Spleen (tissue), 11 donors: Measurements from ENCODE around the gene CABLES1. TPM values are rescaled to one million over a fixed set of nuclear protein-coding genes. Genes with fewer than 3 reads are reported as not detected.

Experiments
- DNase-seq: peaks from one replicate; pipeline ENCODE4 v3.0.0-alpha.2; 2020
- H3K27ac ChIP-seq, 8 donors: fragments of 200-600 bp; sonication (generic) in 7 of 8; 1 replicate in 4 of 8; 2 replicates in 4 of 8; pipeline versions ENCODE4 v1.5.0 to v1.8.0; 2016 to 2021; ENCODE audit warnings: inconsistent platforms in 4 of 8, mild to moderate bottlenecking in 4 of 8, moderate library complexity in 1 of 8
- H3K27me3 ChIP-seq, 7 donors: fragments of 200-600 bp; sonication (generic) in 6 of 7; replicated peaks in 1 of 7; 1 replicate in 4 of 7; 2 replicates in 3 of 7; pipeline versions ENCODE4 v1.5.0 to v1.8.0; 2016 to 2021; ENCODE audit warnings: inconsistent platforms in 3 of 7, mild to moderate bottlenecking in 1 of 7
- H3K36me3 ChIP-seq, 6 donors: fragments of 200-600 bp; sonication (generic) in 5 of 6; 1 replicate in 4 of 6; 2 replicates in 2 of 6; pipeline versions ENCODE4 v1.5.0 to v1.8.0; 2016 to 2021; ENCODE audit warnings: inconsistent platforms in 2 of 6
- H3K4me1 ChIP-seq, 6 donors: fragments of 200-600 bp; sonication (generic) in 5 of 6; 1 replicate in 3 of 6; 2 replicates in 3 of 6; pipeline versions ENCODE4 v1.5.0 to v1.8.0; 2016 to 2021; ENCODE audit warnings: inconsistent platforms in 3 of 6
- H3K4me3 ChIP-seq, 8 donors: fragments of 200-600 bp; sonication (generic) in 7 of 8; 1 replicate in 4 of 8; 2 replicates in 4 of 8; pipeline versions ENCODE4 v1.5.0 to v1.8.0; 2016 to 2021; ENCODE audit warnings: inconsistent platforms in 4 of 8, mild to moderate bottlenecking in 4 of 8, moderate library complexity in 2 of 8
- H3K9me3 ChIP-seq, 8 donors: fragments of 200-600 bp; sonication (generic) in 7 of 8; 1 replicate in 4 of 8; 2 replicates in 4 of 8; pipeline versions ENCODE4 v1.5.0 to v1.8.0; 2016 to 2021; ENCODE audit warnings: inconsistent platforms in 4 of 8
- POLR2A ChIP-seq, 3 donors: fragments of 450-650 bp; IDR thresholded peaks; one replicate each; pipeline ENCODE4 v1.5.1; 2017; ENCODE audit warnings: antibody characterized with exemption in 3 of 3, mild to moderate bottlenecking in 1 of 3
- POLR2AphosphoS5 ChIP-seq, 3 donors: sonication (generic); formaldehyde crosslinking; IDR thresholded peaks; one replicate each; pipeline ENCODE4 v1.5.1; 2017; ENCODE audit warnings: antibody characterized with exemption in 3 of 3
- WGBS, 5 donors: extraction: QIAGEN DNeasy Blood & Tissue Kit in 3 of 5; methylation state at CpG; one replicate each; pipeline versions ENCODE4 v1.1.5 to v1.1.7; 2013 to 2018; 5-methylcytosine and 5-hydroxymethylcytosine counted together
- intact Hi-C: fragments of 100-400 bp; cut with DNase I; formaldehyde crosslinking; loops from one replicate; pipeline ENCODE4 v1.15.0; 2023; ENCODE audit warnings: low total_unique reads
- polyA plus RNA-seq, 3 donors: library from polyadenylated mRNA; stranded (reverse); fragments of 200-250 nt; gene quantifications; one replicate each; pipeline ENCODE4 v1.2.1, GENCODE V29; 2013
- total RNA-seq, 7 donors: library from RNA; depleted of rRNA in 3 of 7; stranded (reverse); fragments of >200 nt in 3 of 7; fragmentation: NEBNext Ultra II Directional in 4 of 7; extraction: Animal tissue kit (Norgen Biotek cat#: 25700) in 4 of 7; gene quantifications; one replicate each; pipeline versions ENCODE4 v1.1.0 to v1.2.1, GENCODE V29; 2016 to 2021
- TF ChIP-seq, protein P1 (sequence below), 11 experiments: fragments of 200-600 bp in 7 of 11; fragments of 450-650 bp in 4 of 11; sonication (generic) in 4 of 11; IDR thresholded peaks in 8 of 11; conservative IDR thresholded peaks in 3 of 11; 1 replicate in 7 of 11; 2 replicates in 4 of 11; pipeline versions ENCODE4 v1.4.0 to v1.8.0; 2016 to 2021; ENCODE audit warnings: antibody characterized with exemption in 11 of 11, inconsistent platforms in 4 of 11, mild to moderate bottlenecking in 1 of 11
- donor health status: healthy with polysubstance abuse.
- donor health status: DM: no; HTN: no; CAD: no; lungs with moderate emphysema.
- donor health status: DM: no; HTN: no; CAD: no.
- donor health status: Bipolar disorder and iron deficiency.
- donor health status: healthy.
- donor health status: DM: no; HTN: no; CAD: no.
- donor health status: DM: yes; HTN: yes; CAD: no.

The CABLES1 gene
- total and polyA plus RNA-seq, 10 donors = 1.7 to 18.7 (median 6.0) TPM

DNA sequence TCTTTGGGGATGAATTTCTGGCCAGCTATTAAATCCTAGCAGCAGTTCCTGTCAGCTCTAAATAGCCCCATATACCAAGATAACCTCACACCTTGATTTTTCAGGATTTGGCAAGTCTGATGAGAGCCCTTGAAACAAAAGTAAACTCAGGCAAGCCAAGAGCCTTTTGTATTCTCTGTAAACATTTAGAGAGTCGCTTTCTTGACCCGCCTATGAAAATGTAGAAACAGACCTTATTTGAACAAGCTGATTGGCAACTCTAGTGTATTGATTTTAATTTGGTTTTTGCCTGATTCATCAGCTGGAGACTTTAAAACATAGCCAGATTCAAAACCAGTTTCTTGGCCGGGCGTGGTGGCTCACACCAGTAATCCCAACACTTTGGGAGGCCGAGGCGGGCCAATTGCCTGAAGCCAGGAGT lies 43.4 kb downstream of the CABLES1 start:
- H3K27me3 ChIP-seq = no peaks in the 10 kb centered on the region
- H3K4me3 ChIP-seq = no peak overlapping the region
- no peaks in the 10 kb centered on the region for H3K36me3 ChIP-seq
- WGBS, 5 donors = 88 to 98% (median 96%) methylated on average over 6 of the region's 6 CpGs
- TF ChIP-seq, protein P1, sequence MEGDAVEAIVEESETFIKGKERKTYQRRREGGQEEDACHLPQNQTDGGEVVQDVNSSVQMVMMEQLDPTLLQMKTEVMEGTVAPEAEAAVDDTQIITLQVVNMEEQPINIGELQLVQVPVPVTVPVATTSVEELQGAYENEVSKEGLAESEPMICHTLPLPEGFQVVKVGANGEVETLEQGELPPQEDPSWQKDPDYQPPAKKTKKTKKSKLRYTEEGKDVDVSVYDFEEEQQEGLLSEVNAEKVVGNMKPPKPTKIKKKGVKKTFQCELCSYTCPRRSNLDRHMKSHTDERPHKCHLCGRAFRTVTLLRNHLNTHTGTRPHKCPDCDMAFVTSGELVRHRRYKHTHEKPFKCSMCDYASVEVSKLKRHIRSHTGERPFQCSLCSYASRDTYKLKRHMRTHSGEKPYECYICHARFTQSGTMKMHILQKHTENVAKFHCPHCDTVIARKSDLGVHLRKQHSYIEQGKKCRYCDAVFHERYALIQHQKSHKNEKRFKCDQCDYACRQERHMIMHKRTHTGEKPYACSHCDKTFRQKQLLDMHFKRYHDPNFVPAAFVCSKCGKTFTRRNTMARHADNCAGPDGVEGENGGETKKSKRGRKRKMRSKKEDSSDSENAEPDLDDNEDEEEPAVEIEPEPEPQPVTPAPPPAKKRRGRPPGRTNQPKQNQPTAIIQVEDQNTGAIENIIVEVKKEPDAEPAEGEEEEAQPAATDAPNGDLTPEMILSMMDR (IDR thresholded peaks at IDR 0.05 in 8 of 11, conservative IDR thresholded peaks at IDR 0.05 in 3 of 11) = no peak
- TF ChIP-seq POLR2AphosphoS5 (IDR thresholded peaks at IDR 0.05) = no peak
- no peak for TF ChIP-seq POLR2A (IDR thresholded peaks at IDR 0.05)
- H3K4me1 ChIP-seq = peaks cover 0 to 5% (median 0%) of the 10 kb centered on the region in 6 donors
- DNase-seq = no peak
- intact Hi-C loops = no loop called here
- no peaks in the 10 kb centered on the region for H3K9me3 ChIP-seq
- H3K27ac ChIP-seq = no peak overlapping the region

DNA sequence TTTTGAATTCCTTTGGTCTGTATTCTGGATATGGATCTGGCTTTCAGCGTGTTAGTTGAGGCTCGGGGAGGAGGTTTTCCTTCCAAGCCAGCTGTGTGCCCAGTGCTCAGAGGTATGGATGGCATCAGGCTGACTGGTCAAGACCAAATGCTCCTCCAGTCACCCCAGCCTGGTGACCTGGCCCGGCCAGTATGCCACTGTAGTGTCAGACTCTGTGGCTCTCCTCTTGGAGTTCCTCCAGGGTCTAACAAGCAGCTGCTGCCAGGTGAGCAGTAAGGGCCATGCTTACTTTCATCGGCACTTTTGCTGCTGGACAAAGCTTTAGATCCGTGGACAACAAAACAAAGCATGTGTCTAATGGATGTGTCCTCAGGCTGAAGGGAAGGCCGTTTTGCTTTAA lies 44.1 kb downstream of the CABLES1 start:
- Histone ChIP-seq H3K9me3 (no peaks in the 10 kb centered on the region), H3K4me1 (peaks cover 0 to 5% (median 0%) of the 10 kb centered on the region in 6 donors), H3K27me3 (no peaks in the 10 kb centered on the region), H3K4me3 (no peak overlapping the region), H3K27ac (no peak overlapping the region), H3K36me3 (no peaks in the 10 kb centered on the region)
- WGBS, 5 donors = 84 to 97% (median 91%) methylated on average over 5 to 6 of the region's 6 CpGs
- intact Hi-C loops = no loop called here
- no peak for DNase-seq
- TF ChIP-seq POLR2A (IDR thresholded peaks at IDR 0.05) = no peak
- no peak for TF ChIP-seq POLR2AphosphoS5 (IDR thresholded peaks at IDR 0.05)
- TF ChIP-seq, protein P1 (IDR thresholded peaks at IDR 0.05 in 8 of 11, conservative IDR thresholded peaks at IDR 0.05 in 3 of 11) = no peak

DNA sequence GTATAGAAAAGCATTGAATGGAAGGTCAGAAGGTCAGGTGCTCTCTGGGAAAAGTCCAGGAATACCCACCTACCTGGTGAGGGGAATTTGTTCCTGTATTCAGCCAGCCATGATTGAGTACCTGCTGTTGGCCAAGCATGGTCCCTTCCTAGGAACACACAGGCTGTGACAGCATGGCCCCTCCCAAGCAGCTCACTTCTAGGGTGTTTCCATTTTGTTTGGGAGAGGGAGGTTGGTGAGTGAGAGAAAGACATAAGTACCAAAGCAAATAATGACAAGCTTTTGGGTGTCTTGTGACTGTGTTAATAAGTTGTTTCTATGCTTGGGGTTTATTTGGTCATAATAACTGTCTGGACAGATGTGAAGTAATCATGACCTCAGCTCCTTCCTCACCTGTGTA lies 46.3 kb downstream of the CABLES1 start:
- Histone ChIP-seq H3K4me1 (peaks cover 0 to 5% (median 0%) of the 10 kb centered on the region in 6 donors), H3K27me3 (no peaks in the 10 kb centered on the region), H3K4me3 (no peak overlapping the region), H3K36me3 (no peaks in the 10 kb centered on the region), H3K27ac (no peak overlapping the region), H3K9me3 (no peaks in the 10 kb centered on the region)
- intact Hi-C loops = no loop called here
- DNase-seq = peak; percentile 15
- TF ChIP-seq POLR2A (IDR thresholded peaks at IDR 0.05) (no peak), POLR2AphosphoS5 (IDR thresholded peaks at IDR 0.05) (no peak)
- TF ChIP-seq, protein P1 (IDR thresholded peaks at IDR 0.05 in 8 of 11, conservative IDR thresholded peaks at IDR 0.05 in 3 of 11) = no peak

DNA sequence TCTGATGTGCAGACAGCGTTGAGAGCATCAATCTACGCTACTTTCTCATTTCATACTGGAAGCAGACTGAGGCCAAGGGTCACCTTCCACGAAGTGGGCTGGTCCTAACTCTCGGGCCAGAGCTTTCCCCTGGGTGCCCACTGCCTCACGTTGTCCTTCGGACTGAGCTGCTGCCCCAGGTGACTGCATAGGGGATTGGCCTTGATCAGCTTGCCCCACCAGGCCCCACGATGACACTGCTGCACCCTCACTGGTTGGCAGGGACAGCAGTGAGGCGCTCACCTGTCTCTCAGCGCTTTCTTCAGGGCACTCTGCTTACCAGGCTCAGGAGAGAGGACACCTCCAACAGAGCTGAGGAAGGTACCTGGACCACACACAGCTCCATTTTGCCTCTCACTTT lies 47.3 kb downstream of the CABLES1 start:
- TF ChIP-seq POLR2AphosphoS5 (IDR thresholded peaks at IDR 0.05) = no peak
- TF ChIP-seq POLR2A (IDR thresholded peaks at IDR 0.05) = no peak
- TF ChIP-seq, protein P1 (IDR thresholded peaks at IDR 0.05 in 8 of 11, conservative IDR thresholded peaks at IDR 0.05 in 3 of 11) = no peak
- H3K36me3 ChIP-seq = no peaks in the 10 kb centered on the region
- no peaks in the 10 kb centered on the region for H3K9me3 ChIP-seq
- intact Hi-C loops = no loop called here
- H3K27ac ChIP-seq = no peak overlapping the region
- H3K4me1 ChIP-seq = peaks cover 0 to 5% (median 0%) of the 10 kb centered on the region in 6 donors
- no peak overlapping the region for H3K4me3 ChIP-seq
- 91 to 95% (median 92%) methylated on average over 9 of the region's 9 CpGs for WGBS, 5 donors
- no peaks in the 10 kb centered on the region for H3K27me3 ChIP-seq
- peak; percentile 70 for DNase-seq
